ENCODE measurements around the gene GRM1.

DNA sequence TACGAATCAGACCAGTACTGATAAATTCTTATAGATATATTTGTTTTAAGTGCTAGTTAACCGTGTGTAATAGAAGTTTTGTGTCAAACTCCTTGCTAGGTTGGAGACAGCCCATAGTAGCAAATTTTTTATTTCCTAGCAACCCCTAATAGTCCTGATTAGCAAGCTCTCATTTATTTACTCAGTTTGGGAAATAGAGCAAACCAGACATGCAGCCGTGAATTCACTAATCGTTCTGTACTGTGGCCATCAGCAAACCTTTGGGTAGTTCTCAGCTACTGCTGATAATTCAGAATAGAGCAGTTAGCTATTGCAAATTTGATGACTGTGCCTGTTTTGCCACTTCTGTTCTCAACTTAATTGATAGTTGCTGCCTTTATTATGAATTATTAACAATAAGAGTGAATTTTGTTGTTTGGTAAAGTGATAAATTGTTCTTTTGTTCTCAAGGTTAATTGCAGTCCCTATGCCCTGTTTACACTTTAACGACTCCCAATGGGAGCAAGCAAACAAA, 215.8 kb downstream of the GRM1 start:
- TF ChIP-seq, protein P1, sequence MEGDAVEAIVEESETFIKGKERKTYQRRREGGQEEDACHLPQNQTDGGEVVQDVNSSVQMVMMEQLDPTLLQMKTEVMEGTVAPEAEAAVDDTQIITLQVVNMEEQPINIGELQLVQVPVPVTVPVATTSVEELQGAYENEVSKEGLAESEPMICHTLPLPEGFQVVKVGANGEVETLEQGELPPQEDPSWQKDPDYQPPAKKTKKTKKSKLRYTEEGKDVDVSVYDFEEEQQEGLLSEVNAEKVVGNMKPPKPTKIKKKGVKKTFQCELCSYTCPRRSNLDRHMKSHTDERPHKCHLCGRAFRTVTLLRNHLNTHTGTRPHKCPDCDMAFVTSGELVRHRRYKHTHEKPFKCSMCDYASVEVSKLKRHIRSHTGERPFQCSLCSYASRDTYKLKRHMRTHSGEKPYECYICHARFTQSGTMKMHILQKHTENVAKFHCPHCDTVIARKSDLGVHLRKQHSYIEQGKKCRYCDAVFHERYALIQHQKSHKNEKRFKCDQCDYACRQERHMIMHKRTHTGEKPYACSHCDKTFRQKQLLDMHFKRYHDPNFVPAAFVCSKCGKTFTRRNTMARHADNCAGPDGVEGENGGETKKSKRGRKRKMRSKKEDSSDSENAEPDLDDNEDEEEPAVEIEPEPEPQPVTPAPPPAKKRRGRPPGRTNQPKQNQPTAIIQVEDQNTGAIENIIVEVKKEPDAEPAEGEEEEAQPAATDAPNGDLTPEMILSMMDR (IDR thresholded peaks at IDR 0.05) = no peak
- no peak for TF ChIP-seq POLR2A (IDR thresholded peaks at IDR 0.05)
